GM23248 (cell line): ENCODE data around the gene MRPS18B.

Experiments
- EZH2 ChIP-seq: fragments of 200-600 bp; sonication (generic); IDR thresholded peaks from 2 replicates; pipeline ENCODE4 v1.6.1; 2018; ENCODE audit warnings: antibody characterized with exemption, mild to moderate bottlenecking; ENCODE audit not compliant: insufficient read depth, poor library complexity, severe bottlenecking
- EZH2phosphoT487 ChIP-seq: fragments of 200-600 bp; sonication (generic); IDR thresholded peaks from 2 replicates; pipeline ENCODE4 v1.6.1; 2018; ENCODE audit warnings: antibody characterized with exemption, moderate library complexity, mild to moderate bottlenecking, low read depth; ENCODE audit not compliant: insufficient read depth

DNA sequence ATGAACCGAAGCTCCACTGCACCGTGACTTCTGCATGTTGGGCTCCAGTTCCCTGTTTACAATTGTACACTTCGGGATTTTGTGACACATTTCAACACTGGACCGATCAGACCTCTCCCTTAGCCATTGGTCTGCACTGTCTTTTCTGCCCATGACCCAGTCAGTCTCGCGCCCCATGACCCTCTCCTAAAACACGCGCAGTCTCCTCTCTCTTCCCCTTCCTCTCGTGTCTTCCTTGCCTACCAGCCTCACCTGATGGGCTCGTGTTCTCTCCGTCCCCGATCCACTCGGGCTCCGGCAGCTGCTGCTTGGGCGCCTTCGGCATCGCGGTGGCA lies 46.9 kb upstream of the MRPS18B start:
- no peak for TF ChIP-seq EZH2
- TF ChIP-seq EZH2phosphoT487, result no peak
